ENCODE measurements around the gene BCAS3.
"Not testable (repeated sequence)": the region's sequence is repeated elsewhere in the genome, so short reads cannot be mapped to it uniquely, and the experiment has no call there.

- TF ChIP-seq CTCF, POLR2A (IDR thresholded peaks at IDR 0.05): not testable (repeated sequence)
Observed at GRCh38 chr17:61357061-61357460, 679.4 kb downstream of the BCAS3 start.

All from body of pancreas (tissue), 4 donors.